Measurements from ENCODE around the gene STMP1.

GRCh38 chr7:135644729-135645128 is 17.6 kb upstream of the STMP1 start:
- no peak for TF ChIP-seq CTCF (IDR thresholded peaks at IDR 0.05)
- TF ChIP-seq POLR2A (IDR thresholded peaks at IDR 0.05), result no peak
